ENCODE measurements around the gene NHEJ1.

The NHEJ1 gene

DNA sequence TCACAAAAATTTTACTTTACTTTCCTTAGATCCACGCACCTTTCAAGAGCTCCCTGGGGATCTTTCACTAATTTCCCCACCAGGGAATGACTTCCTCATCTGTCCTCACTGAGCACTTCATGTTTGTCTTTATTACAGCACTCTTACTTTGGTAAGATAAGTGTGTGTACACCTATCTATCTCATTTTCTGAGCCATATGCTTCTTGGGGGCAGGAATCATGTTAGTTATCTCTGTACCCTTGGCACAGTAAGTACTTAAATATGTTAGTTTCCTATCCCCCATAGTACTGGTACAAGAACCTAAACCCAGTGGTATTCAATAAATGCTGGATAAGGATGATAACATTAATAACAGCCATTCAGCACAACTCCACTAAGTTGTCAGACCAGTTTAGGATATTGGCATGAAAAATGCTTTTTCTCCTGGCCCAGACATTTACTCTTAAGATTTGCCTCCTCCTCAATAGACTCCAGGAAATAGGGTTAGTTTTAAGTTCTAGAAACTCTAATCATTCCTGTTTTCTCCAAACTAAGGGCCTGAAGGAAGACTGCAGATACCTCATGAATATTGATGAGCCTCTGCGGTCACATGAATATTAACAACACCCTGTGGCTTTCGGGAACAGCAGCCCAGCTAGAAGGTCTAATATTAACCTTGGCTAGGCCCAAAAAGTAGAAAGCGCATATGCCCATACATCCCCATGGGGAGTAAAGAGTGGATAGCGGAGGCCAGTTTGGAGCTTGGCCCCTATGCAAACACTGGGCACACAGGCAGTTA lies 38.2 kb downstream of the NHEJ1 start:
- DNase-seq = no peak

DNA sequence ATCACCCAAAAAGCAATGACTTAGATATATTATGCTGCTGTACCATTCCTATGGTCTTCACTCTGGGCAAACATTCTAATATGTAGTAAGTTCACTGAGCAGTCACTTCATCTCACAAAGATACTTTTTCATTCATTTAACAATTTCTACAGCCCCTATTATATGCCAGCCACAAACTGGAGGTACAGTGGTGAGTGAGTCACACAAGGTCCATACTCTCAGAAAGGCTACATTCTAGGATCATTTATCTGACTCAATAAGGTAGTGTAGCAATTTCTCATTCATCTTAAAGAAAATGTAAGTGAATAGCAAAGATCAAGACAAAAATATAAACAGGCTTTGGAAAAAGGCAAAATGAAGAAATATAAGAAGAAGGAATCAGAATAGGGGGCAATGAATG lies 40.5 kb downstream of the NHEJ1 start:
- DNase-seq = no peak

GRCh38 chr2:219119422-219120043 lies 41.1 kb downstream of the NHEJ1 start:
- no peak for DNase-seq

GRCh38 chr2:219118504-219118903 lies 42.1 kb downstream of the NHEJ1 start:
- DNase-seq = no peak

DNA sequence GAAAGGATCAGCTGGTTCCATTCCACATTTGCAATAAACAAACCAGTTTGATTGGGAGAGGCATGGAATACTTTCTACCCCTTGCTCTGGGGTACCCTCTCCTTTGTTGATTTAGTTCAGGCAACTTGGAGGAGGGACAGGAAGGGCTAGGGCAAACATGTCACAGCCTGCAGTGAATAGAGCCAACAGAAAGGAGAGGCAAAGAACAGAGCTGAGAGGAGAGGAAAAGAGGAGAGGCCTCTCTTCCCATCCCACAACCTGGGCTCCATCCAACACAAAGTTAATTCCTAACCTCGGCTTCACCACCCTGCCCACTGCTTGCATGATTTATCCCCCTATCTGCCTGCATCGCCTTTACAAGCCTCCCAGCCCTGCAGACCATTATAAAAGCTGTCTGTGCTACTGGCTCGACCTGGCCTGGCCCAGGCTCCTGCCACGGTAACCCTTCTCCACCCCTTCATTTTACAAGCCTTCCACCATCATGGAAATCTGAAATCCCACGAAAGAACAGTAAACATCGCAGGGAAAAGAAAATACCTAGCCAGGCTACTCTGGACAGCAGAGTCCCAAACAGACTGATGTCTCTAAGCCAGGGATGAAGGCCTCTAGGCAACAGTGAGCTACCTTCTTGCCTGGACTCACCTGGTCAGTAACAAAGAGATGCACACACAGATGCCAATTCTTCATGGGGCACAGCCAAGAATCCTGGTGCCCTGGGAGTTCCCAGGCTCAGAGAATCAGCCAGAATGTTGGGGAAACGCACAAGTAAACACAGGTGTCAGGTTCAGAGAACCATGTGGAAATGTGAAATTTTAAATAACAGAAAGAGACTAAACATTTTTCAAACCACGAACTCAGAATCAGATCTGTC lies 43.6 kb downstream of the NHEJ1 start:
- DNase-seq = no peak

DNA sequence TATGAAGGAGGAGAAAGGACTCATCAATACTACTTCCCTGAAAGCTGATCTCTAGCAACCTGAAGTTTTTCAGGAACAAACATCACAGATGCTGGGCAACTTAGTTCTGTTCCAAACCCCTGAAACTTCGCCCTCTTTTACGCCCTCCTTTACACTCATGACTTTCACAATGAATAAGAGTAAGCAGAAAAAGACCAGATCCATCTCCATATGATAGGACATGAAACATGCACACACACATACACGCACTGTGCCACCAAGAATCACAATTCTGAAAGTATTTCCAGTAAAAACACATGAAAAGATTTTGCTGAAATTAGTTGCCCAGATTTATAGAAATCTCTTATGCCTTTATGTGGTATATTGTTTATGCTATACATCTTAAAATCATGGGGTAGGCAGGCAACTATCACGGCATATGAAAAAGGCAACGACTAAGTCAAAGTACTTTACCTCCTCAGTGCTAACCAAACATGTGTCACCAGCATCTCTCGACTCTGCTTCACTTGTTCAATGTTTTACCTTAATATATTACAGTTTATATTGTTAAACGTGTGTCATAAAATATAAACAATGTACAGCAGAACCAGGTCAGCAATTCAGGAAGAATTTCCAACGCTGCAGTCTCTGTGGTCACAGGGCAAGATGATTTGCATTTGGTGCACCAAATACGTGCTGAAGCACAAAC lies 47.8 kb downstream of the NHEJ1 start:
- DNase-seq = no peak

GRCh38 chr2:219112062-219112406 lies 48.6 kb downstream of the NHEJ1 start:
- DNase-seq = no peak

DNA sequence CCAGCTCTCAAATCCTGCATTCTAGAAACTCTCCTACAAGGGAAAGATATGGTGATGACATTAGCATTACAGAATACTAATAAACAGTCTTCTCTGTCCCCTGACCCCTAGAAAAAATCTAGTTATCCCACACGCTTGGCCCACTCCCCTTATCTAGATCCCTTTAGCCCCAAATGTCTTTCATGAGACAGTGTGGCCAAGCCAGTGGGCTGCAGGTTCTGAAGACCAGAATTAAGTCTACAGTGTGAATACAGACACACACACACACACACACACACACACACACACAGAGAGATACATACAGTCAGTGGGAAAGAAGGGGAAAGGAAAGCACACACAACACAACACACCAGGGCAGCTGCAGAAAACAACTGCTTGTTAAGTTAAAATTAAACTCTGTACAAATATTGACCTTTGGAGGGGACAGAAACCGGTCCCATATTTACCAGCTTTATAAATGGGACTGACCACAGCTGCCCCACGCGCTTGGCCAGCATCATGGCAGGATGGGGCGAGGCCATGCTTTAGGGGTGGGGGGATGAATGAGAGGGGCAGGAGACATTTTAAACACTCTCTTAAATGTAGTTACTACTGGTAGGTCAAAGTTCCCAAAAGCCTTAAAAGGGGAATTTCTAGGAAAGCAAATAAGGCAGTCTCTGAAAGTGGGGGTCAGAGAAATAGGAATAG lies 49.1 kb downstream of the NHEJ1 start:
- DNase-seq = no peak

DNA sequence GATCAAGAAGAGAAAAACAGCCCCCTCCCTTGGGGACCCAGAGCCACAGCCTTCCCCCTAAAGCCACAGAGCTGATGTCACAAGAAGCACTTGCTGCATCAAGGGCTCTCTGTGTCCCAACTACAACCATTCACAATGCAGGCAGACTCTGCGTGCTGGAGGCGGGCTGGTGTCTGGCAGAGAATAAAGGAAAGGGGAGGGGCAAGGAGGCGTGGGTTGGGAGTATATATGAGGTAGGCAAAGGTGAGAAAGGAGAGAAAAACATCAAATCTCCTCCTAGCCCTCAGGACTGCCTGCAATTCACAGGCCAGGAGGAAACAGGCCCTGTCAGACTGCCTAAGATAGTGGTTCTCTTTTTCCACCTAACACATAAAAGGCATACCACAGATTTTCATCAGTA lies 51.1 kb downstream of the NHEJ1 start:
- no peak for DNase-seq

GRCh38 chr2:219107758-219108157 lies 52.9 kb downstream of the NHEJ1 start:
- no peak for DNase-seq

DNA sequence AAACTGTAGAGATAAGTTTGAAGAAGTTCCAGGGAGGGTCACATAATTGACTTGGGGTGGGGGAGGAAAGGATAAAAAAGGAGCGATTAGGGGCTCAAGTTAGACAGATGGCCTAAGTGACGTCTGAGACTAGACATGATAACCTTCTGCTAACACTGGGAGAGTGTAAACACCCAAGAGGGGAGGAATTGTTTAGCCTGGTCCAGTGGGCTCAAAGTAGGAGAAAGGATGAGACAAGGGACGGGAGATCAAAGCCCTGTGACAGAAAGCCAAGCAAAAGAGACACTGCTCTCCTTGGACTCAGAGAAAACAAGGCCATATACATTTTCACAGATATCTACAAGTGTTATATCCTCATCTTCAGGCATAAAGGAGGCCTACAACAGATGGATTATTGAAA lies 54.4 kb downstream of the NHEJ1 start:
- DNase-seq = no peak

DNA sequence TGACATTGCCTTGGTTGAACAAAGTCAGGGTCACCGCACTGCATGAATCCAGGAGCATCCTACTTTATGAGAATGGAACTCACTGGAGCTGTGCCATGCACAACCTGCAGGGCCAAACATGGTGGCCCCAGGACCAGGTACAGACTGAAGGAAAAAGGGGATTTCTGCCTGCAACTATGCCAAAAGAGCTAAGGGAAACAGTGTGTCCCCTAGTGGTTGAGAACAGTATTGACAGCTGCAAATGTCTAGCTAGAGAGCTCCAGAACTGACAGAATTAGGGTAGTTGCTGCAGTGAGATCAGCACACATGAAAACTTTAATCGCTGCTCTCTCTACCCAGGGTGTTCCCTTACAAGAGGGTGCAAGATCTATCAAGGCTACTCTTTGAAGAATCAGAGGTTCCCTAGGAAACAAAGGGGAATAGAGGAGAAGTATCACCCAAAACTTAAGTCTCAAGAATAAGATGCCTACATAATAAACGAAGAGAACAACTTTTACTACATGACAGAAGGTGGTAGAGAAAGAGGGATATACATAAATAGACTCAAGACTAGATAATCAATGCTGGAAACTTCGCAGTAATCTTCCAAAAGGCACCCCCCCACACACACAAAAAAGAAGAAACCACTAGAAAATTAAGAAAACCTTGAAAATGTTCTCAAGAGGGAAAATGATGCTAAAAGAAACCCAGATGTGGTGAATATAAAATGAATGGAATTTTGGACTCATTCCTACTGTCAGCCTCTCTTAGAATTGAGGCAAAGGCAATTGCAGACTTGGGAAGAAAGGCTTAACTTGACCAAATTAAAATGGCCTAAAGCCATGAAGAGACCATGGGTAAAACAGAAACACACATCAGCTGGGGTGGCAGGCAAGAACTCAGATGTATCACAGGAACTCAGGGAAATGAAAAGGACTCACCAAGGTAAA lies 56.2 kb downstream of the NHEJ1 start:
- no peak for DNase-seq

DNA sequence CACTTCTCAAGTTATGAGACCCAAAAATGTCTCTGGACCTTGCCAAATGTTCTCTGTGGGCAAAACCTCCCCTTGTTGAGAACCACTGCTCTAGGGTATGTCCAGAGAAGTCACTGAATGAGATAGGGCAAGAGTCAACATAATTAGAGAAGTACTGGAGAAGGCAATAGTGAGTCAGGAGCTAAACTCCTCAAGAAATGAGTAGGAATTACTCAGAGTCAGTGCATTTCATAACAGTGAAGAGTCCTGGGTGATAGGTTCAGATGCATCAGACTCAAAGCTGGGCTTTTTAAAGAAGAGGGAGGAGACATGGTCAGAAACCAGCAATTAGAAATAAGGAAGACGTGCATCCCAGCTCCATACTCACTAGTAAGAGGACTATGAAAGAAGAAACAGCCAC lies 61.3 kb downstream of the NHEJ1 start:
- DNase-seq = no peak

DNA sequence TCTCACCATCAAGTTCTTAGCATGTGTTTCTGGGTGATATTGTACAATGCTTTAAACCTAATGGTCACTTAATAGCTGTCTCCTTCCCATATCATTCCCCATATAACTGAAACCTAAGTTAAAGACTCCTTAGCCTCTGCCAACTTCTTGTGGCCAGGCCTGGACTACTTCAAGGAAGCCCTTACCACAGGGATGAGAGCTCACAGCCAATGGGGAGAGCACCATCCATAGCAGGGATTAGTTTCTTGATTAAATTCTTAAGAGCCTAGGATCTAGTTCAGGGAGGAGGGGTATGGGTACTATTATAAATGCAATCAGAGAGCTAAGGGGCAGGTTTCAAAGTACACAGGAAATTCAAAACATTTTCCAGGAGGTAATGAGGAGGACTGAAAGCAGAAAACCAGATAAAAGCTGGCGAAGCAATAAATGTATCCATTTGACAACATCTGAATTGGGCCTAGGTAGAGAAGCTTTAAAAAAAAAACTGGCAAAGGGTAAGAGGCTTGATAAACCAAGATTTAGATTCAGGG lies 65.1 kb downstream of the NHEJ1 start:
- no peak for DNase-seq

DNA sequence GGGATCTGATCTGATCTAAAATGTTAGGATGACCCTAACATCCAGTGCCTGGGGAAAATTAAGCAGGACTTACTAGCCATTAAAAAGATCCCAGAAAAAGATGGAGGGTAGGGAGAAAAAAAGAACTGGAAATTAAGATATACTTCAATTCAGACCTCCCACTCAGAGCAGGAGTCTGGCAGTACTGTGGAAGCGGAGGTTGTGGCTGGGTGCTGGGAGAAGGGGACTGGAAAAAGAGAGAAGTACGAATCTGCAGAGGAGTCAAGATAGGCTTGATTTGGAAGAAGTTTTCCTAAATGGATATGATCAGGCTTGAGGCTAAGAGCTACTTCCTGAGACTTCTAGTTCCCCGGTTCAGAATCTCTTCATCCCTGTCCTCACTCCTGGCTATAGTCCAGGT lies 66.4 kb downstream of the NHEJ1 start:
- no peak for DNase-seq

DNA sequence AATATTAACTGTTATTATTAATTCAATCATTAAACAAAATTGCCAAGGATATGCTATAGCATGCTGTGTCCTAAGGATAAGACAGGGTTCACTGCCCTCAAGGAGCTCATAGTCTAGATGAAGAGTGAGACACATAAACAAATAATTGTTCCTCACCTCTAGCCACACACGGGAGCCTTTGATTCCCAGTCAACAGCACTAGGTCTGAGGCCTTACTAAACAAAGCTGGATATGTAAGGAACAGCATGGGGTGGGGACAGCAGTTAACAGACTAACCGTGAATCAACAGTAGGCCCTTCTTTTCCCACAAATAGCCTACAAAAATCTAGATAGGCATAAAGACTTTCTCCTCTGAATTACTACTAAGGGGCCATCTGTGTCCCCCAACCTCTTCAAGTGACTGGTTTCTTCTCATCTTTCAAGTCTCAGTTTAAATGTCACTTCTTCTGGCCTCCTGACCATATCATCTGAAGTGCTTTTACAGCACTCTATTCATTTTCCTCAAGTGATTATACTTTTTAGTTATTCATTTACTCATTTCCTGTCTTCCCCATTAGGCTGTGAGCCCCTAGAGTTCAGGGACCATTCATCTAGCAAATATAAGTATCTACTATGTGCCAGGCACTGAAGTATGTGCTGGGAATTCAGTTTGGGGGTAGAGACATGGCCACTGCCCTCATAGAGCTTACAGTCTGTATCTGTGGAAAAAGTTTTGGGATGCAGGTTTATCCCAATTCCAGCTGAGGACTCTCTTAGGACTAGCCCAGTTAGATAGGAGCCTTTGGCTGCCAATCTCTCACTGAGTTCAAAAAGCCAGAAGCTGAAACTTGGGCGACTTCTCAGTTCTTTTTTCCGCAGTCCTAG lies 69.9 kb downstream of the NHEJ1 start:
- no peak for DNase-seq

- DNase-seq = no peak
These were observed 71.3 kb downstream of the NHEJ1 start for GRCh38 chr2:219089330-219089729.

GRCh38 chr2:219087848-219088247 lies 72.8 kb downstream of the NHEJ1 start:
- DNase-seq = no peak

DNA sequence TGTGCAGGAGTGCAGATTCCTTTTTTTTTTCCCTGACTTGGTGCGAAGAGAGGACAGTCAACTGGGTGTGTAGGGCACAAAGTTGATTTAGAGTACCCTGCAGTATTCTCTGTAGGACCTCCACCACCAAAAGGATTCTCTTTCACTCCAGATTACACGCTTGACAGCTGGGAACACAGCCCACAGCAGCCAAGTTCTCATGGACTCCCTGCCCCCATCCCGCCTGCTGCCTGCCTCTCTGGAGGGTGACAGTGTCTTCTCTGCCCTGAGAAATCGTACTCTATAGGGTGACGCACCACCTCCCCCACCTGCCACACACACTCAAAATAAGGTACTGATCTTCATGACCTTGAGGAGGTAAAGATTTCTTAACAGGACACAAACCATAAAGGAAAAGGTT lies 73.3 kb downstream of the NHEJ1 start:
- DNase-seq = no peak

GRCh38 chr2:219086196-219086595 lies 74.4 kb downstream of the NHEJ1 start:
- no peak for DNase-seq
